Measurements from ENCODE around the gene FHDC1. TPM values are rescaled to one million over a fixed set of nuclear protein-coding genes. Genes with fewer than 3 reads are reported as not detected.

Gene FHDC1
- total and polyA plus RNA-seq, 10 of the 15 experiments (the other 5 are each of a cell fraction or from before 2014, with no cell fraction given): 0.04 to 0.12 (median 0.06) TPM; not detected in 3

- no peaks in the 10 kb centered on the region for H4K20me1 ChIP-seq (ENCODE audit: control insufficient read depth, insufficient read depth)
- intact Hi-C loops (cut with micrococcal nuclease; ENCODE audit: unreplicated experiment): no loop called here
- ChIA-PET CTCF (no interaction called here), RAD21 (ENCODE audit: unreplicated experiment) (no interaction called here), POLR2A (no interaction called here), SMC1A (ENCODE audit: uncharacterized antibody, unreplicated experiment) (interaction anchor here (1.4 kb wide), 1 partner anchor 60 kb away, joined by 3 read pairs; no protein-coding TSS in a partner anchor)
- in situ Hi-C loops (cut with MboI): no loop called here
- H3K4me3 ChIP-seq: no peak overlapping the region
- no peak for DNase-seq (ENCODE audit: low read depth, low spot score)
- no peak for TF ChIP-seq NFYB (IDR thresholded peaks at IDR 0.05; ENCODE audit: insufficient read depth, low read depth, low read length)
- TF ChIP-seq IKZF2 (IDR thresholded peaks at IDR 0.05): no peak
- TF ChIP-seq SMAD1 (IDR thresholded peaks at IDR 0.05; ENCODE audit: low read depth, partially characterized antibody): no peak
- TF ChIP-seq SUZ12 (IDR thresholded peaks at IDR 0.05; ENCODE audit: unreplicated experiment): no peak
- TF ChIP-seq RB1 (IDR thresholded peaks at IDR 0.05; ENCODE audit: borderline replicate concordance): no peak
- no peak for TF ChIP-seq RELB (IDR thresholded peaks at IDR 0.05; ENCODE audit: low read depth)
- TF ChIP-seq NR2C1 (IDR thresholded peaks at IDR 0.05): no peak
- no peaks in the 10 kb centered on the region for H3K4me1 ChIP-seq (ENCODE audit: control insufficient read depth, insufficient read depth, low read length)
- no peak for ATAC-seq
- H3K4me2 ChIP-seq (ENCODE audit: control insufficient read depth, insufficient read depth): no peak overlapping the region
- BruUV-seq (replicated peaks): no TSS peak
- WGBS (ENCODE audit: insufficient coverage, insufficient replicate concordance, low lambda C conversion rate, missing lambda C conversion rate): 30% methylated on average over 5 of the region's 5 CpGs
- no peak overlapping the region for H2AFZ ChIP-seq (ENCODE audit: control insufficient read depth, low read depth, low read length)
- H3K9ac ChIP-seq (ENCODE audit: control insufficient read depth, insufficient read depth, low read length): no peak overlapping the region
- H3K9me3 ChIP-seq (replicated peaks; ENCODE audit: control insufficient read depth, insufficient read depth, low read length): no peaks in the 10 kb centered on the region
- peaks cover 0 to 3% of the 10 kb centered on the region in 2 experiments; a peak in 1 of 4 replicates for H3K27me3 ChIP-seq (replicated peaks in 1 of 2; ENCODE audit: control insufficient read depth in 2 of 2, insufficient read depth in 2 of 2, low read length in 1 of 2)
- H3K79me2 ChIP-seq (ENCODE audit: control insufficient read depth, insufficient read depth, low read length): no peaks in the 10 kb centered on the region
- FAIRE-seq: no peak
- no peaks in the 10 kb centered on the region for H3K36me3 ChIP-seq (ENCODE audit: control insufficient read depth in 2 of 2, insufficient read depth in 2 of 2, low read length in 1 of 2)
- H3K27ac ChIP-seq (ENCODE audit: control insufficient read depth, insufficient read depth): no peak overlapping the region
Observed at GRCh38 chr4:152997288-152997687, 61.2 kb downstream of the FHDC1 start.
